ENCODE measurements around the gene CCDC24. TPM values are rescaled to one million over a fixed set of nuclear protein-coding genes. Genes with fewer than 3 reads are reported as not detected.

Gene CCDC24
- total and polyA plus RNA-seq, 2 of the 13 experiments (the other 11 are each of a cell fraction or from before 2014, with no cell fraction given): 1.4 to 2.9 TPM

- H3K36me3 ChIP-seq (replicated peaks in 1 of 2; ENCODE audit: control insufficient read depth in 1 of 2, insufficient read depth in 2 of 2, low read length in 2 of 2): peaks cover 17 to 38% of the 10 kb centered on the region in 2 experiments; a peak in 4 of 5 replicates
- H3K79me2 ChIP-seq (ENCODE audit: insufficient read depth, low read length): peaks cover 30% of the 10 kb centered on the region
- H4K20me1 ChIP-seq (ENCODE audit: insufficient read depth, low read length): no peaks in the 10 kb centered on the region
- DNase-seq (ENCODE audit: low spot score) (no peak), FAIRE-seq (no peak), ATAC-seq (no peak)
- BruUV-seq (replicated peaks): no TSS peak
- POLR2A ChIA-PET: interaction anchor here (1.0 kb wide), 1 partner anchor 13 kb away, joined by 3 read pairs; the partner anchor contains the start of gene DPH2
- CTCF ChIA-PET (ENCODE audit: low intra/inter-chr PET ratio, low total read pairs): no interaction called here
- in situ Hi-C loops (cut with HindIII; ENCODE audit: extremely low pct_ligation_motif_present, low pct_unique_long_range_greater_than_20kb) (no loop called here), intact Hi-C loops (cut with micrococcal nuclease; ENCODE audit: unreplicated experiment) (no loop called here)
- H3K4me3 ChIP-seq (replicated peaks in 1 of 3; ENCODE audit: insufficient read depth in 1 of 3, low read depth in 2 of 3, low read length in 3 of 3): no peak overlapping the region
- H3K4me2 ChIP-seq (ENCODE audit: low read depth, low read length): 0 out of 2 replicates have a peak overlapping the region, but pooled peaks have one; percentile 3
- WGBS (ENCODE audit: low lambda C conversion rate): 91% methylated on average over 12 of the region's 12 CpGs
- peaks cover 73% of the 10 kb centered on the region for H3K4me1 ChIP-seq (ENCODE audit: insufficient read depth, low read length)
- H3K27me3 ChIP-seq (ENCODE audit: control insufficient read depth in 1 of 2, insufficient read depth in 2 of 2, low read length in 2 of 2): no peaks in the 10 kb centered on the region
- H3K9me3 ChIP-seq (ENCODE audit: low read length): no peaks in the 10 kb centered on the region
- no peak overlapping the region for H2AFZ ChIP-seq (ENCODE audit: low read length)
- TF ChIP-seq ZBTB7A (CRISPR knock-in tag; IDR thresholded peaks at IDR 0.05): no peak
- no peak for TF ChIP-seq HDAC1 (CRISPR knock-in tag; IDR thresholded peaks at IDR 0.05)
- TF ChIP-seq ZNF367 (CRISPR knock-in tag; IDR thresholded peaks at IDR 0.05; ENCODE audit: borderline replicate concordance): no peak
- no peak for TF ChIP-seq HOXA3 (CRISPR knock-in tag; IDR thresholded peaks at IDR 0.05)
- no peak for TF ChIP-seq ZNF484 (CRISPR knock-in tag; IDR thresholded peaks at IDR 0.05; ENCODE audit: borderline replicate concordance, low read depth)
- TF ChIP-seq BCL3 (CRISPR knock-in tag; IDR thresholded peaks at IDR 0.05): no peak
- no peak for TF ChIP-seq ZNF674 (CRISPR knock-in tag; IDR thresholded peaks at IDR 0.05; ENCODE audit: low read depth)
- no peak for TF ChIP-seq STAT5B (CRISPR knock-in tag; IDR thresholded peaks at IDR 0.05)
- no peak for TF ChIP-seq ZNF629 (CRISPR knock-in tag; conservative IDR thresholded peaks at IDR 0.05)
- TF ChIP-seq NFIC (IDR thresholded peaks at IDR 0.05; ENCODE audit: low read length): no peak
- no peak for TF ChIP-seq MBD4 (IDR thresholded peaks at IDR 0.05; ENCODE audit: borderline replicate concordance, low read length)
- no peak for TF ChIP-seq SIN3B (IDR thresholded peaks at IDR 0.05; ENCODE audit: low read length)
- TF ChIP-seq ZBTB10 (CRISPR knock-in tag; IDR thresholded peaks at IDR 0.05; ENCODE audit: borderline replicate concordance): no peak
- TF ChIP-seq ZNF768 (CRISPR knock-in tag; IDR thresholded peaks at IDR 0.05): no peak
- no peak for TF ChIP-seq SAFB2 (CRISPR knock-in tag; IDR thresholded peaks at IDR 0.05; ENCODE audit: borderline replicate concordance, low read depth)
- TF ChIP-seq MATR3 (CRISPR knock-in tag; IDR thresholded peaks at IDR 0.05): no peak
- no peak for TF ChIP-seq JUN (CRISPR knock-in tag; IDR thresholded peaks at IDR 0.05)
- no peak overlapping the region for H3K9ac ChIP-seq (ENCODE audit: insufficient read depth, low read depth, low read length)
- no peak overlapping the region for H3K27ac ChIP-seq (ENCODE audit: extremely low read length, insufficient read depth, low read length)
Measured at GRCh38 chr1:43983253-43983899, 8.0 kb upstream of the CCDC24 start.

All from HepG2 (cell line).